Glutamatergic neuron (in vitro differentiated cells): ENCODE data around the gene LEKR1. TPM values are rescaled to one million over a fixed set of nuclear protein-coding genes. Genes with fewer than 3 reads are reported as not detected.

Source experiments
- DNase-seq: peaks from one replicate; pipeline ENCODE4 v3.0.0; 2022
- H3K27ac Mint-ChIP-seq: one replicate; pipeline ENCODE4 v1.8.0; 2020; ENCODE audit warnings: mild to moderate bottlenecking, mixed read lengths, inconsistent platforms; ENCODE audit not compliant: unreplicated experiment
- H3K27me3 Mint-ChIP-seq: one replicate; pipeline ENCODE4 v1.8.0; 2020; ENCODE audit warnings: mild to moderate bottlenecking, moderate library complexity, mixed read lengths, inconsistent platforms; ENCODE audit not compliant: unreplicated experiment
- H3K36me3 Mint-ChIP-seq: one replicate; pipeline ENCODE4 v1.8.0; 2020; ENCODE audit warnings: mild to moderate bottlenecking, mixed read lengths, inconsistent platforms; ENCODE audit not compliant: unreplicated experiment
- H3K4me1 Mint-ChIP-seq: one replicate; pipeline ENCODE4 v1.8.0; 2020; ENCODE audit warnings: mild to moderate bottlenecking, low read depth, mixed read lengths, inconsistent platforms; ENCODE audit not compliant: unreplicated experiment
- H3K4me3 Mint-ChIP-seq: one replicate; pipeline ENCODE4 v1.8.0; 2020; ENCODE audit warnings: mild to moderate bottlenecking, mixed read lengths, inconsistent platforms; ENCODE audit not compliant: unreplicated experiment
- H3K9me3 Mint-ChIP-seq: one replicate; pipeline ENCODE4 v1.8.0; 2020; ENCODE audit warnings: mild to moderate bottlenecking, moderate library complexity, mixed read lengths, inconsistent platforms; ENCODE audit not compliant: unreplicated experiment
- total RNA-seq: library from RNA; stranded (reverse); fragmentation: NEBNext Ultra II Directional; extraction: Animal tissue kit (Norgen Biotek cat#: 25700); gene quantifications from one replicate; pipeline ENCODE4 v1.2.1, GENCODE V29; 2021; ENCODE audit not compliant: unreplicated experiment
- TF ChIP-seq, protein P1 (sequence below): fragments of 200-600 bp; sonication (generic); IDR thresholded peaks from one replicate; pipeline ENCODE4 v1.5.0; 2021; ENCODE audit not compliant: partially characterized antibody, unreplicated experiment

Gene LEKR1
- total RNA-seq, 1 donor from 2014 or later = 0.56 TPM

DNA sequence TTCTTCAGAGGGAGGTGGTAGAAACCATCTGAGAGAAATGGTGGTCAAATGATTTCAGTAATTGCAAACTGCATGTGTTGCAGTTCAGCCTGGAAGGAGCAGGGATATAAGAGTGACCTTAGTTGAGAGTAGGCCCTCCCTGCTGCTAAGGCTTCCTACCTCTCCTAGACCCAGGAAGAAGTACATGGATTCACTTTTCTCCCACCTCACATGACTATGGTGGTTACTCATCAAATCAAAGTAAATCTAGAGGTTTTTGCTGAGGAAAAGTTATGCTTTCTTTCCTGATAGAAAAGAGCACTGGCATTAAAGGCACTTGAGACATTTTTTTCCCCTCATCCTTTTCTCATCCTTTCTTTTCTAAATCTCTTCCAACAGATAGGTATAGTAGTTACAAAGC is 43.2 kb upstream of the LEKR1 start:
- Mint-ChIP-seq H3K36me3 (no peaks in the 10 kb centered on the region), H3K4me3 (no peak overlapping the region), H3K27me3 (no peaks in the 10 kb centered on the region), H3K4me1 (no peaks in the 10 kb centered on the region), H3K27ac (no peak overlapping the region), H3K9me3 (no peaks in the 10 kb centered on the region)
- no peak for DNase-seq
- TF ChIP-seq, protein P1, sequence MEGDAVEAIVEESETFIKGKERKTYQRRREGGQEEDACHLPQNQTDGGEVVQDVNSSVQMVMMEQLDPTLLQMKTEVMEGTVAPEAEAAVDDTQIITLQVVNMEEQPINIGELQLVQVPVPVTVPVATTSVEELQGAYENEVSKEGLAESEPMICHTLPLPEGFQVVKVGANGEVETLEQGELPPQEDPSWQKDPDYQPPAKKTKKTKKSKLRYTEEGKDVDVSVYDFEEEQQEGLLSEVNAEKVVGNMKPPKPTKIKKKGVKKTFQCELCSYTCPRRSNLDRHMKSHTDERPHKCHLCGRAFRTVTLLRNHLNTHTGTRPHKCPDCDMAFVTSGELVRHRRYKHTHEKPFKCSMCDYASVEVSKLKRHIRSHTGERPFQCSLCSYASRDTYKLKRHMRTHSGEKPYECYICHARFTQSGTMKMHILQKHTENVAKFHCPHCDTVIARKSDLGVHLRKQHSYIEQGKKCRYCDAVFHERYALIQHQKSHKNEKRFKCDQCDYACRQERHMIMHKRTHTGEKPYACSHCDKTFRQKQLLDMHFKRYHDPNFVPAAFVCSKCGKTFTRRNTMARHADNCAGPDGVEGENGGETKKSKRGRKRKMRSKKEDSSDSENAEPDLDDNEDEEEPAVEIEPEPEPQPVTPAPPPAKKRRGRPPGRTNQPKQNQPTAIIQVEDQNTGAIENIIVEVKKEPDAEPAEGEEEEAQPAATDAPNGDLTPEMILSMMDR = no peak

DNA sequence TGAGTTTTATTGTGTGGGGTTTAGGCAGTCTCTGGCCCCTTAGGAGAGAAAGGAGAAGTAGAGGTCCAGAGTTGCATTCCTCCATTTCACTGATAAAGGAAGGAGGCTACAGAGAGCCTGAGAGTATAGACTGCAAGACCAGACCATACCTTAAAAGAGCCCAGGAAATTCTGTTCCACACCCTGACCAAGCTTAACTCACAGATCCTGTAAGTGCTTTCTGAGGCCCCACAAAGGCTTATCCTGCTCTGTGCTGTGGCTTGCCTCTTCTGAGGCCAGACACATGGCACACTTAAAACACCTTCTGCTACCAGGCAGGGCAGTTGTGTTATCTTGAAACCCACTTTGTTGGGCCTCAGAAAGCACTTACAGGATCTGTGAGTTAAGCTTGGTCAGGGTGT is 39.2 kb upstream of the LEKR1 start:
- no peaks in the 10 kb centered on the region for H3K27me3 Mint-ChIP-seq
- no peak overlapping the region for H3K4me3 Mint-ChIP-seq
- no peak for DNase-seq
- H3K9me3 Mint-ChIP-seq = no peaks in the 10 kb centered on the region
- TF ChIP-seq, protein P1 = no peak
- no peak overlapping the region for H3K27ac Mint-ChIP-seq
- H3K4me1 Mint-ChIP-seq = no peaks in the 10 kb centered on the region
- no peaks in the 10 kb centered on the region for H3K36me3 Mint-ChIP-seq

DNA sequence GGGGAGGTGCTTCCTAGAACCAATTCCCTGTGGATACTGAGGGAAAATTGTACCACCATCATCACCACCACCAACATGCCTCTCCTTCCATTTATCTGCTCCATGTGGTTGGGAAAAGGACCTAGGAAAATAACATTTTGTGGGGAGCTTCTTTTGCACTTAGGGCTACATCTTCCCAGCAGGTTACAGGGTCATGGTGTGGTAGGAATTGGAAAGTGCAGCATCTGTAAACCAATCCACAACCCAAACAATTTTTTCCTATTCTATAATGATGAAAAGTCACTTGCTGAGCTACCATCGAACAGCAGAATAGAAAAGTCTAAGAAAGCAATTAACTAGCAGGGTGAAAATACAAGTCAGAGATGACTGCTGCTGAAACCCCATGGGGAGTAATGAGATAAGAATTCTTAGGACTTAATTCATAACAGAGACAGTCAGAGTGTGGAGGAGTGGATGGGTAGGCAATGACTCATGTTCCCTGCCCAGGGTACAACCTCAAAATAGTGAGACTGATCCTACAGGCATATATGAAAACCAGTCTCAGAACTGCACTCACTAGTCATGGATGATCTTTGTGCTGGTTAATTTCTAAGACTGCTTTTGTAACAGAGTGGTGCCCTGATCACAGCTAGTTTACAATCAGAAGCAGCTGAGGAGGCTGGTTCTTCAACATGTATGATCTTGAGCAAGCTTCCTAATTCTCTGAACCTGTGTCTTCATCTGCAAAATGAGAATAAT is 38.1 kb upstream of the LEKR1 start:
- Mint-ChIP-seq H3K4me3 (no peak overlapping the region), H3K27me3 (no peaks in the 10 kb centered on the region), H3K9me3 (no peaks in the 10 kb centered on the region), H3K27ac (no peak overlapping the region), H3K36me3 (no peaks in the 10 kb centered on the region), H3K4me1 (no peaks in the 10 kb centered on the region)
- no peak for DNase-seq
- TF ChIP-seq, protein P1 = no peak

DNA sequence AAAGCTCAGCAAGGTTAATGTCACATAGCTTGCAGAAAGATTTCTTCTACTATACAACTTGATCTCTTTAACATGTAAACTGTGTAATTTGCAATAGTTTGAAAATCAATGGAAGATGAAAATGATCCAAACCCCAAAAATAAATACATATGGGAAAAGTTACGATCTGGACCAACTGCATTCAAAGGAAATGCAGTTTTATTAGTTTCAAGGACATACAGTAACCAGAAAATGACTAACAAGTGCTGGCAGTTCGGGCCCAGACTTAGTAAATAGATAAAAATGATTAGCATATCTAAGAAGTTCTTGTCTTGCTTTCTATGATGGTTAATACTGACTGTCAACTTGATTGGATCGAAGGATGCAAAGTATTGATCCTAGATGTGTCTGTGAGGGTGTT is 37.3 kb upstream of the LEKR1 start:
- Mint-ChIP-seq H3K27me3 (no peaks in the 10 kb centered on the region), H3K36me3 (no peaks in the 10 kb centered on the region), H3K27ac (no peak overlapping the region), H3K4me1 (no peaks in the 10 kb centered on the region), H3K4me3 (no peak overlapping the region), H3K9me3 (no peaks in the 10 kb centered on the region)
- no peak for DNase-seq
- TF ChIP-seq, protein P1 = no peak

DNA sequence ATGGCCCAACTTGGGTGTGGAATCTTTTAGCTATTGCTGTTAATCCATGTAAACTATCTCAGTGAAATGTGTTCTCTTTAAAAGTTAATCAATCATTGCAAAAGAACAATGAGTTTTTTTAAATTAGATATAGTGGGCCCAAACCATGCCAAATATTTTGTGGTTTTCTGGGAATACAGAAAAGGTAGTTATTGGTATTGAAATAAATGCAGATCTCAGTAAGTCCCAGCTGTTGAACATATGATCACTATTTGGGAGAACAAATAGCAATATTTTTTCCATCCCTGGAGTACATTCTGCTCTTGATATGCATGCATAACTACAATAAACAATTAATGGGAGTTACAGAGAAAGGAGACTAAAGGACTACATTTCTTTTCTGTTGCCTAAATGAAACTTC is 36.0 kb upstream of the LEKR1 start:
- H3K4me1 Mint-ChIP-seq = no peaks in the 10 kb centered on the region
- no peaks in the 10 kb centered on the region for H3K36me3 Mint-ChIP-seq
- H3K4me3 Mint-ChIP-seq = no peak overlapping the region
- H3K9me3 Mint-ChIP-seq = no peaks in the 10 kb centered on the region
- H3K27ac Mint-ChIP-seq = no peak overlapping the region
- no peak for DNase-seq
- no peaks in the 10 kb centered on the region for H3K27me3 Mint-ChIP-seq
- TF ChIP-seq, protein P1 = no peak
